Panc1 (cell line): Measurements from ENCODE around the gene NHSL1. TPM values are rescaled to one million over a fixed set of nuclear protein-coding genes. Genes with fewer than 3 reads are reported as not detected.

Source experiments
- ATAC-seq: fragments of 200-7000 bp; cut with Tn5 transposase; 2 replicates; pipeline ENCODE4 v1.9.1; 2020; ENCODE audit warnings: mild to moderate bottlenecking, moderate library complexity
- BruUV-seq: library from RNA; stranded (reverse); fragments of 400-500 nt; replicated peaks from 2 replicates; lab custom pipeline; 2021; lab: Mats Ljungman, UMichigan
- CTCF ChIA-PET: fragments of 300-600 bp; sonication (Branson Sonifier 250); formaldehyde crosslinking; loops from one replicate; lab custom pipeline; 2022; ENCODE audit warnings: antibody characterized with exemption; lab: Charles Lee
- POLR2A ChIA-PET: fragments of 300-600 bp; sonication (Branson Sonifier 250); formaldehyde crosslinking; loops from one replicate; lab custom pipeline; 2022; ENCODE audit warnings: antibody characterized with exemption; lab: Charles Lee
- DNase-seq: peaks from one replicate; pipeline ENCODE4 v3.0.0-alpha.2; 2010; ENCODE audit warnings: low read depth, low spot score
- H3K27ac ChIP-seq: 2 replicates; pipeline ENCODE4 v1.5.1; 2011; ENCODE audit warnings: mild to moderate bottlenecking, low read length, inconsistent platforms
- H3K27me3 ChIP-seq: fragments of 200-500 bp; sonication (Bioruptor generic); 2 replicates; pipeline ENCODE4 v1.6.0; 2014; ENCODE audit warnings: low read length, inconsistent platforms; ENCODE audit not compliant: control insufficient read depth, insufficient read depth
- H3K36me3 ChIP-seq: fragments of 200-500 bp; sonication (Bioruptor generic); 2 replicates; pipeline ENCODE4 v1.5.1; 2014; ENCODE audit warnings: inconsistent platforms, mild to moderate bottlenecking, low read length, moderate library complexity; ENCODE audit not compliant: control insufficient read depth, insufficient read depth
- H3K4me1 ChIP-seq: 2 replicates; pipeline ENCODE4 v1.5.1; 2011; ENCODE audit warnings: inconsistent platforms, mild to moderate bottlenecking, low read length, moderate library complexity; ENCODE audit not compliant: control insufficient read depth, insufficient read depth
- H3K4me3 ChIP-seq, 2 experiments: 2 replicates each; pipeline ENCODE4 v1.5.1; 2011 to 2012; ENCODE audit warnings: low read depth in 2 of 2, low read length in 2 of 2, mild to moderate bottlenecking in 2 of 2, inconsistent platforms in 1 of 2, moderate library complexity in 1 of 2
- H3K9me3 ChIP-seq: fragments of 200-500 bp; sonication (Bioruptor generic); 2 replicates; pipeline ENCODE4 v1.5.1; 2014; ENCODE audit warnings: low read depth, mild to moderate bottlenecking, inconsistent platforms, low read length, moderate library complexity; ENCODE audit not compliant: control insufficient read depth, insufficient read depth
- CTCF ChIP-seq: fragments of 450-650 bp; IDR thresholded peaks from 2 replicates; pipeline ENCODE4 v1.5.1; 2017; ENCODE audit warnings: mild to moderate bottlenecking
- POLR2AphosphoS5 ChIP-seq: IDR thresholded peaks from 2 replicates; pipeline ENCODE4 v1.6.1; 2012; ENCODE audit warnings: mild to moderate bottlenecking, low read depth, low read length, moderate library complexity
- REST ChIP-seq, 2 experiments: IDR thresholded peaks; 2 replicates each; pipeline ENCODE4 v1.6.1; 2011 to 2012; ENCODE audit warnings: low read depth in 2 of 2, control low read depth in 1 of 2, low read length in 1 of 2, mild to moderate bottlenecking in 1 of 2, moderate library complexity in 1 of 2; ENCODE audit not compliant: insufficient read depth in 1 of 2
- SIN3A ChIP-seq: IDR thresholded peaks from 2 replicates; pipeline ENCODE4 v1.6.1; 2012; ENCODE audit warnings: low read depth, mild to moderate bottlenecking, low read length, moderate library complexity, borderline replicate concordance; ENCODE audit not compliant: insufficient read depth
- TCF7L2 ChIP-seq: IDR thresholded peaks from 2 replicates; pipeline ENCODE4 v1.6.1; 2011; ENCODE audit warnings: mild to moderate bottlenecking, low read depth, low read length, inconsistent platforms
- in situ Hi-C: cut with HindIII; loops from 2 replicates; pipeline ENCODE4 v1.10.0; 2016; ENCODE audit warnings: low sequenced_read_pairs, low pct_unique_long_range_greater_than_20kb
- intact Hi-C: fragments of 100-400 bp; cut with micrococcal nuclease; formaldehyde crosslinking; loops from one replicate; pipeline ENCODE4 v1.10.0; 2022; ENCODE audit not compliant: unreplicated experiment
- total RNA-seq: library from RNA; stranded (reverse); gene quantifications from one replicate; pipeline ENCODE4 v1.2.1, GENCODE V29; 2021; ENCODE audit not compliant: unreplicated experiment

Gene NHSL1
- total RNA-seq, 1 experiment from 2014 or later = 20.6 TPM

GRCh38 chr6:138416206-138416605 is 83.1 kb downstream of the NHSL1 start:
- no TSS peak for BruUV-seq
- ATAC-seq (no peak), DNase-seq (no peak)
- Histone ChIP-seq H3K4me1 (no peaks in the 10 kb centered on the region), H3K36me3 (no peaks in the 10 kb centered on the region), H3K9me3 (no peaks in the 10 kb centered on the region), H3K4me3 (no peak overlapping the region), H3K27ac (no peak overlapping the region), H3K27me3 (no peaks in the 10 kb centered on the region)
- in situ Hi-C loops (no loop called here), intact Hi-C loops (loop anchor here (10.0 kb wide), 1 partner anchor 411 kb away; no protein-coding TSS in a partner anchor)
- TF ChIP-seq POLR2AphosphoS5 = no peak
- no peak for TF ChIP-seq SIN3A
- TF ChIP-seq REST (IDR thresholded peaks at IDR 0.05; ENCODE audit: insufficient read depth in 1 of 2, low read depth in 2 of 2, low read length in 1 of 2) = no peak
- TF ChIP-seq TCF7L2 = no peak
- ChIA-PET CTCF (interaction anchor here (0.6 kb wide), 2 partner anchors 99 to 347 kb away, joined by 3 read pairs; no protein-coding TSS in a partner anchor), POLR2A (no interaction called here)

GRCh38 chr6:138415125-138415524 is 84.2 kb downstream of the NHSL1 start:
- no peak overlapping the region for H3K27ac ChIP-seq
- H3K9me3 ChIP-seq = no peaks in the 10 kb centered on the region
- TF ChIP-seq REST (IDR thresholded peaks at IDR 0.05; ENCODE audit: insufficient read depth in 1 of 2, low read depth in 2 of 2, low read length in 1 of 2) = no peak
- TF ChIP-seq CTCF = no peak
- TF ChIP-seq TCF7L2 = no peak
- no peak for TF ChIP-seq SIN3A
- no peak for TF ChIP-seq POLR2AphosphoS5
- peaks cover 3% of the 10 kb centered on the region; the same call in 1 of the 2 replicates for H3K4me1 ChIP-seq
- H3K36me3 ChIP-seq = no peaks in the 10 kb centered on the region
- in situ Hi-C loops = no loop called here
- CTCF ChIA-PET = interaction anchor here (0.7 kb wide), 1 partner anchor 83 kb away, joined by 4 read pairs; no protein-coding TSS in a partner anchor
- no peak for DNase-seq
- no peak overlapping the region for H3K4me3 ChIP-seq
- POLR2A ChIA-PET = no interaction called here
- no TSS peak for BruUV-seq
- no peaks in the 10 kb centered on the region for H3K27me3 ChIP-seq
- intact Hi-C loops = loop anchor here (10.0 kb wide), 1 partner anchor 410 kb away; no protein-coding TSS in a partner anchor
- ATAC-seq = no peak
